HG02970 (cell line): ENCODE results near the gene ETS1.

Source experiments
- ATAC-seq: cut with Tn5 transposase; IDR thresholded peaks from one replicate; pipeline ENCODE4 v1.9.1; 2021; ENCODE audit warnings: mild to moderate bottlenecking, moderate library complexity, moderate number of reproducible peaks; ENCODE audit not compliant: unreplicated experiment, low FRiP score

Gene ETS1

DNA sequence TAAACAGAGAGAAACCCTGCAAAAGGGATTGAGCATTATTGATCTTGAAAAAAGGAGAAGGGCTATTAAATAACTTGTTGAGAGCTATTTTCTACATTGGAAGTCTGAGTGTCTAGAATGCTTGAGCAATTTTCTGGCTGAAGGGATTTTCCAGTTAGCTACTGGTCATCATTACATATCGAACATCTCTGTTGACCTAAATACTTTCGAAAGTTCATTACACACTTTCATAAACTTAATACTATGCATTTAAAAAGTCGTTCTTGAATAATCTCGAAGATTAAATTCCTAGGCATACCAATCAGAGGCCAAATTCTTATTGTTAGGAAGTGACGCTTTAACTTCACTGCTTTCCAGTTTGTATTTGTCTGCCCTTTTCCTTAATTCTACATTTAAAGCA is 13.7 kb downstream of the ETS1 start:
- no peak for ATAC-seq

DNA sequence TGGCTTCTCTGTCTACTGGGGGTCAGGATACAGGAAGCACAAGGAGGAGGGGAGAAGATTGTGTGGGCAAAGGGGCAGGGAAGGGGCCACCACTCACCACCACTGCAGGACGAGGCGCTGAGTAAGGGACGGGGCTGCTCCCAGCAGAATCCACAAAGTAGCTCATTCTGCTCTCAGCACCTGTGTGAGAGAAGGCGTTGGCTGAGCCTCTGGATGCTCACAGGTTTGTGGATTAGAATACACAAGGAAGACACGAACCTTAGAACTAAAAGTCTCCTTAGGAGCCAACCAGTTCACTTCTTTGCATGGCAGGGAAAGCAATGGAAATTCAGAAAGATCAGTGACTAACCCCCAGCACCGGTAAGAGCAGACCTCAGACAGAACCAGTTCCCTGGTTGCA is 14.4 kb downstream of the ETS1 start:
- ATAC-seq = no peak

DNA sequence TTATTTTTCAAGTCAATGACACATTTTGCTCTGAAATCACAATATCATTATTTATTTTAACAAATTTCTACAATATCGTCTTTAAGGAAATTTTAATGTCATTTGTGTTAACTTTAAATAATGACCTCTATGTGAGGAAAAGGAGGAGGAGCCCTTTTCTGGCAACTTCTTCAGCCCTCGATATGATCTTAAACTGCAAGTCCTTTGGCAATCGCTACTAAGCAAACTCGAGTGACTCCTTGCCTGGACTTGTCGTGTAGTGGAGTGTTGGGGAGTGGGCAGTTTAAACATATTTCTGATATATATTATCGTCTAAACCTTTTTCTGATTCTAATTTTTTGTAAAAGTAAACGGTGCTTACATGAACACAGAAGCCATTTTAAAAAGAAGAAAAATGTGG is 16.7 kb downstream of the ETS1 start:
- ATAC-seq = no peak

DNA sequence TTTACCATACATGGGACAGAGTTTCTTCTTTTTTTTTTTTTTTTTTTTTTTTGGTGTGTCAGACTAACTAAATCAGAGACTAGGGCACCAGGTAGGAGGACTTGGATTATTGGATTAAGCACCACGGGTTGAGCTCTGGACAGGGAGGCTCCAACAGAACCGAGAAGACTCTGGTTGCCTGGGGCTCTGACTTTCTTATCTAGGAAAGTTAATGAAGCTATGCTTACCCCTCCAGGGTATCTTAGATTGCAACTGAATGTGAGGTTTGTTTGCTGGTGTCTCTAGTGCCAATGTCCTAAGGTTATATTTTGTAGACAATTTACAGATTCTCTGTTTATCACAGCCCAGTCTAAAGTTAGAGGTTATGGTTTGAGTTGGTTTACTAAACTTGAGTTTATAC is 18.1 kb downstream of the ETS1 start:
- ATAC-seq = no peak

DNA sequence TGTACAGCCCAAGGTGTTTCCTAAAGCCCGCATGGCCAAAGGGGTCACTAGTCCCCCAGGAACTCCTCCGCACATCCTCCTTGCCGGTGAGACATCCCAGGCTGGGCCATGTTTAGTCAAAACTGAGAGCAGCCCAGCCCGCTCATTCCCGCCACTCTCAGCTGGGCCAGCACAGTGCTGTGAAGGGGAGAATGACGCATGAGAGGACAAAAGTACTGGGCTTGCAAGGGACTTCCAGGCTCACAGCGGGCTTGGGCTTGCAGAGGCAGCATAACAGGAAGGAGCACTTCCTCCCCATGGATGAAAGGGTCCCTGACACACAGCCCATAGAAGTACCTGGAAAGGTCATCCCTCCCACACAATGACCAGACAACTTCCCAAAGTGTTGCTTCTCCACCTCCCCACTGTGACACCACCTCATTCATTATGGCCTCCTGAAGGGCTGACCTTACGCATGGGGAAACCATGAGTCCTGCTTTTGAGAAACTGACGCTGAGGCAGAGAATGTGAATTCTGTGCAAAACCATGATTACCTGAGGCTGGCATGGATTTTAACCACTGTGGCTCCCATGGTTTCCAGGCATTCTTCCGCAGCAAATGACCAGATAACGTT is 19.1 kb downstream of the ETS1 start:
- ATAC-seq = no peak

DNA sequence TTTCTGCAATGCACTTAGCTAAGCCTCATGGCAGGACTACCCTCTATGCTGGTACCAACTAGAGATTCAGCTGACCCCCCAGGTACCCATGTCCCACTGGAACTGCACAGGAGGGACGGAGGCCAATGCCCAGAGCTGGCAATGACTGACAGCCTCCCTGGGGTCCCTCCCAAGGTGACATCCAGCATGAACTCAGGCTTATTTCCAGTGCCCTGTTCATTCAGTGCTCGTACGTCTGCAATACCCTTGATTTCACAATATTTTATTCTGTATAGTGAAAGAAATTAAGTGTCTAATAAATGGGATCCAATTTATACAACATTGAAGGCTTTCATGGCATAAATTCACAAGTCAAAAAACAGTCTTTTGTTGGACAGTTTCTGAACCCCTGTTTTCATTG is 20.2 kb downstream of the ETS1 start:
- ATAC-seq = no peak

DNA sequence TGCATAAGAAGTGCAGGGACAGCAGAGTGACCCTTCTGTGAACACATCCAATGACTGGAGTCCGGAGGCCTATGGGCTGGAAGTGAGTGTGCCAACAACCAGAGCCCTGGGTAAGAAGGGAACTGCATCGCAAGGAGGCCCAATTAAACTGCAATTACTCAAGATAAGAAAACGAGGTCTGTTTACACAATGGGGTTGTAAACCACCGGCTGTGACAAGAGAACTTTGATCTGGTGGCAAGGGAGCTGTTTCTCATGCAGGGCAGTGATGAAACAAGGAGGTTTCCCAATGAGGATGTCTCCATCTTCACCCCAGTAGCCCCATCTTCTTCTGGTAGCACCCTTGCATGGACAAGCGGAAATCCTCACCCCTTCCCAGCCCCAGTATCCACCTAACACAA is 21.5 kb downstream of the ETS1 start:
- no peak for ATAC-seq

DNA sequence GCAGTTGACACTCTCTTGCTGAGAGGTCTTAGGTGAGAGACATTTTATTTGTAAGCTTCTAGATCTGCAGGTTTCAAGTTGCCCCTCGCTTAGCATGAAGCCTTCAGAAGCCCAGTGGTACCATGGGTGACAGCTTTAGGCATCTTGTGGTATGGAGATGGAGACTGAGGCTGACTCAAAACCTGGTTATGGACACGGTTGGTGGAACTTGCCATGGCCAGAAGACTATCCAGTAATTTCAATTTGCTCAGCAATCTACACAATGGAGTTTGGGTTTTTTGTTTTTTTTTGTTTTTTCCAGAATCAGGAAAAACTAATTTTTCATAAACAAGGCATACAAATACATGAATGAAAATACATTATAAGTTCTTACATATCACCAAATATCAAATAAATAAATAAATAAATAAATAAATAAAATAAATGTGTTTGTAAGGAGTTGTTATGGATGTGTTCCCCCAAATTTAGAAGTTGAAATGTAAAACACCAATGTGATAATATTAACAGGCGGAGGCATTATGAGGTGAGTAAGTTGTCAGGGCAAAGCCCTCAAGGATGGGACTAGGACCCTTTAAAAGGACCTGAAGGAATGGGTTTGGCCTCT is 22.6 kb downstream of the ETS1 start:
- ATAC-seq = no peak

DNA sequence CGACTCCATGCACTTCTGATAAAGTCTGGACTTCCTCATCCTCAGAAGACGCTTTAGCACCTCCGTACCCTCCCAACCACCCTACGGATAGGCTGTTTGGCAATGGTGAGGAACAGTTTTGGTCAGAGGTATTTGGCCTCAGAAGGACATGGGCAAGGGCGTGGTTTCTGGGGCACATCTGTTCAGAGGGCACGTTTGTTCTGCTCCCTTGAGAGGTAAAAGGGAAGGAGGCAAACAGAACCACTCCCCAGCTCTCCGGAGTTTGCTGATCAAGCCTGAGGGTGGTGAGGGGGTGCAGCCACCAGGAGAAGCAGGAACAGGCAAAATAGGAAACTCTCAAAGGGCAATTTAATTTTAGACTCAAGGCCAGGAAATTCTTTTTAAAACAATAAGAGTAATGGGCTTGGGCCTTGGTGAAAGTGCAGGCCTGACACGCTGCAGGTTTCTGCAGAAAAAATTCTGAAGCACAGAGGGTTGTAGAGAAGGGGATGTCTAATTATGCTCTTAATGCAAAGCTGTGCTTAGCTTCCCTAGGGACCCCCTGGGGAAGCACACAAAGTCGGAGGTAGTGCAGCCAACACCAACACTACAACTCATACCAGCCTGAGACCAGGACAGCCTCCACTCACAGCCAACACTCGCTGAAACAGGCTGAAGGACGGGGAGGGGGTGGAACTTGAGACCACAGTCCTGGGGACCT is 23.3 kb downstream of the ETS1 start:
- ATAC-seq = no peak

DNA sequence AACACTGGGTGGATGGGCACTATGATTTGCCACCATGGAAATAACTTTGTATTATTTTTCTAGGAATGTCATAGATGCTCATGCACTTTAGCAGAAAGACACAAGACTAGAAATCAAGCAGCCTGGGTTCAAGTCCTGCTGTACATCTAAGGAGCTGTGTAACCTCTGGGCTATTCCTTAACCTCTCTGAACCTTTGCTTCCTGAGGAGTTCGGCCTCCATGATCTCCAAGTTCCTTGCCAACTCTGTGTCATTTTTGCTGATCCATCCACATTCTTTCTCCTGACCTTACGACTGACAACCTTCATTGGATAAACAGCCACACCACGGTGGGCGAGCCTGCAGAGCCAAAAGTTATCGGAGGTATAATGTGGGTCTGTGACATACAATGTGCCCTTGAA is 24.1 kb downstream of the ETS1 start:
- ATAC-seq = no peak

DNA sequence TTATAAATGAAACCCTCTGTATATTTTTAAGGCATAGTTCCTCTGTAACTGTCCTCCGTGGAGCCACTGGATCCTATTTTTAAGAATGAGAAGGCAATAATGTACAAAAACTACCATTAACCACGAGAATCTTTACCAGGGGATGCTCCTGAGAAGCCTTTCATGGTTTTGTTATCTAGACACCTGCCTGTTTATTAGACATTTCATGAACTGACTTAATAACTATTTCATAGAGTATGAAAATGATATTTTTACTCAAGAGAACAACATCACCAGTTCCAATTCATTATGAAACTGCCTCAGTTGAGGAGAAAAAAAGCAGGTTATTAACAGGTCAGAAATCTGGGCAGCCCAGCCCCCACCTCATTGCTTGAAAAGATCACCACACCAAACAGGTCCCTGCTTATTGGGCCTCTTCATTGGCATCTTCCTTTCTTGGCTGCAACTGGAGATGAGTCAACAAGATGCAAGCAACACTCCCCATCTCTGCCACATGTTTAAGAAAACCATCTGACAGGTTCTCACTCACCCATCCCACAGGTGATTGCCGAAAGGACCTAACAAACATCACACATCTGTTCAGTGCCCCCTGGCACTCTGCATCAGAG is 27.8 kb downstream of the ETS1 start:
- ATAC-seq = no peak

DNA sequence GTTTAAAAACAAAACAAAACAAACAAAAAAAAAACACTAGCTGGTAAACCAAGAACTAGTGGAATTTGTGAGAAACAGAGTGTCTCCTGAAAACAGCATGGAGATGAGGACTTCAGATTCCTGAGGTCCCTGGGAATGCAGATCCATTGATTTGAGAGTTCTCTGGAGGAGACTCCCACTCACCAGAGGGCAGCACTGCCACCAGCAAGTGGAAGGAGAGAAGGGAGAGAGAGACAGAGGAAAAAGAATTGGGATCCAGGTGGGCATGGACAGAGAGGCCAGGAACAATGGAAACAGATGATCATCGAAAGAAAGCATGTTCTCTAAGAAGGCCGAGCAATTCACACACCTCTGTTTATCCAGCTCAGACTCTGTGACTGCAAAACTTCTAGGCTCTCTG is 31.8 kb downstream of the ETS1 start:
- no peak for ATAC-seq

DNA sequence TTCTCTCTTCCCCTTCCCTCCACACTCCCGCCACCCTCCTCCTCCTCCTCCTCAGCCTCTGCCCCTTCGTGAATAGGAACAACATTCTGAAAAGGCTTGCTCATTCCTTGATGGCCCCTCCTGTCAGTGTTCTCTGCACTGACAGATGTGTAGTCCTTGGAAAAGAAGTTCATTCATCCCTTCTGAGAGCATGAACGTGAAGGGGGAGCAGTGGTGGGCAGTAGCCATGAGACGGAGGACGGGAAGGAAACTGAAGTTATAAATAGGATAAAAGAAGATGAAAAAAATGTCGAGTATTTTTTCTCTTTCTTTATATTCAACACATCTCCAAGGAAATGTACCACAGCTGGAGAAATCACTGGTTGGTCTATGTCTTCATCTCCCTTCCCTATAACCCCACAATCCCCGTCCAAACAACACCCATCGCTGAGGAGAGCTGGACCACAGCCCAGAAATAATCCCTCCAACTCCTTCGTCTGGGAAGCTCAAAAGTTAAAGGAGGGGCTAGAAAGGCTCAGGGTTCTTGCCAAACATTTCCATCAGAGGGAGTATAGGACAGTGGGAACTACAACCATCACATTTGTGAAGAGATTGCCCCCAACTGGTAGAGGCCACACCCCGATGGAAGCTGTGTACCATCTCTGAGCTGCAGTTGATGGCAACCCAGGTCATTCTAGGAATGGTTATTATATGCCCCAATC is 33.5 kb downstream of the ETS1 start:
- no peak for ATAC-seq

DNA sequence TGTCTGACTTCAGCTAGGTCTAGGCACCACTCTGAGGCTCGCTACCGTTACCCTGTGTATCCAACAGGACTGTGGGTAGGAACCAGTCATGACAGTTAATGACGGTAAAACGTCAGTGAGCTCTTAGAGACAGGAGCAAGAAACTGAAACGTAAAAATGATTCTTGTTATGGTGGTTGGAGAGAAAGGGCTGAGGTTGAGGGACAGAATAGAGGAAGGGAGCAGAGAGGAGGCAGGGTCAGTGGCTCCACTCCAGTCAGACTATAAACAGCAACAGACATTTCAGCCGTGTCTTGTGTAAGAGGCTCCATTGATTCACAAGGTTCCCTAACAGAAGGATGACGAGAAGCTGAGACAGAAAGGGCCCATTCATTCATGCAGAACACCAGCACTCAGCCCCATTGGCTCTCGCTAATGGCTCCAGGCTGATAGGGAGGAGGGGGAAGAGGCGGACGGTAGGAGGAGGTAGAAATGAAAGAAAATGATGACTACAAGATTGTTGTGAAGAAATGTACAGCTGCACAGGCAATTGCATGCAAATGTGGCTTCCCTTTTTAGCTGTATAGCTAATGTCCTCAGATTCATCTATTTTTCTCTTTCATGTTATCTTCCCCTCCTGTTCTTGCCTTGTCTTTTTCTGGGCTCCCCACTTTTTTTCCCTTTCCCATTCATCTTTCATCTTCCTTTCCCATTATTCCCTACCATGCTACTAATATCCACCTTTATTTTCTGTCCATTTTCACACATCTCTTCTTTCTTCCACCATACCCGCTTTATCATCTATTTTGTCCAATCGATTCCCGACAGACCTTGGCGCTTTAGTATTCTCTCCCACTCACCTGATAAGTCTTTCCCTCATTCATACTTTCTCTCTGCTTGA is 34.3 kb downstream of the ETS1 start:
- peak; percentile 51 for ATAC-seq

DNA sequence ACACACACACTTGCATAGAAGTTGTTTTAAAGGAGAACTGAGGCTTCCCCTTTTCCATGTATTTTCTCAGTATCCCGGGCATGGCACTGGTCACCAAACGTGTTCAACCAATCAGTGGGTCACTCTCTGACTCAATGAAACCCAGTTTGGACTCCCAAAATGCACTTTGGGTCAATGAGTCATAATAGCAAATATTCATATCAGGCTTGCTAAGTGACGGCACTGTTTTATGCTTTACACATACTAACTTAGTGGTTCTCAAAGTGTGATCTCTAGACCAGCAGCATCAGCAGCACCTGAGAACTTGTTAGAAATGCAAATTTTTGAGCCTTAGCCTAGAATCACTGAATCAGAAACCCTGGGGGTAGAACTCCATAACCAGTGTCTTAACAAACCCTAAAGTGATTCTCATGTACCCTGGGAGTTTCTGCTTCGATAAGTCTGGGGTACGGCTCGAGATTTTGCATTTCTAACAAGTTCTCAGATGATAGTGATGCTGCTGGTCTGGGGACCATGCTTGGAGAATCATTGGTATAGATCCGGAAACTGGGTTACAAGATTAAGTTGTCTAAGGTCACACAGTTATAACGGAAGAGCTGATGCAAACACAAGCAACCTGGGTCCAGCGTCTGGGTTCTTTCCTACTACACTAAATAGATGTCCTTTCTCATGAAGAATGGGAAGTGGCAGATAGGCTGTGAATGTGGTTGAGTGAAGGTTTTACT is 35.6 kb downstream of the ETS1 start:
- peak; percentile 57 for ATAC-seq

DNA sequence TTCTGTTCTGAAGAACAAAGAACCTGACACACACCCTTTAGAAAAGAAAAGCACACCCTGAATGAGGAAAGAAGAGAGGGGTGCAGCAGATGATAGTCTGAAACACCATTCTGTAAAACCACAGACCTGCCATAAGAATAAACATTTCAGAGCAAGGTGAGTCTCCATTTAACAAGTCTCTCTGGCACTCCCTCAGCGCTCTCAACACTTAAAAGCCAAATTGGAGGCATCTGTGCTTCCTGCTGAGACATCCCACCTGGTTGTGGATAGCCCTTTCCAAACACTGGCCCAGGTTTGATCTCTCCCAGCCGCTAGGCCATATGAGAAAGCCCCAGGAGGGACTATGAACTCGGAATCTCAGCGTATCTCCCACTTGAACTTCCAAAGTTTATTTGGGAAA is 36.3 kb downstream of the ETS1 start:
- ATAC-seq = no peak

DNA sequence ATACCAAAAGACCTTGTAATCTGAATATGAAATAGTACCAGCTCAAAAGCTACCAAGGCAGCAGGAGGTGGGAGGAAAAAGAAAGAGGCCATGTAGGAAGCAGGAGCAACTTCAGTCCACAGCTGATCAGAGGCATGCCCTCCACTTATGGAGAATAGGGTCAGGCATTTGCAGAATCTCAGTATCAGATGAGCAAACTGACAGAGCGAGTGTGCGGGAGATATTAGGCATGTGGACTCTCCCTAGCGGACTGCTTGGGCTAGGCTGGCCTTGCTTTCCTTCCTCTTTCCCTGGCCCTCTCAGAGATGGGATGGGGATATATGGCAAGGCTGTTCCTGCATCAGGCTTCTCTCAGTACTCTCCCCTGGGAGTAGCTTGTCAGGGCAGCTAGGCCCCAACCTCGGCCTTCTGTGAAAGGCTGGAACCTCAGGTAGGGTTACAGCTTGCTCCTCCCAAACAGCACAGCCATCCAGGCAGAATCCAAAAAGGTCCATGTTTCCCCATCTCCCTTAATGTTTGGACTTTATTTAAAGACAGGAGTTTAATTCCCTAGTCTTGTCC is 37.0 kb downstream of the ETS1 start:
- ATAC-seq = no peak

DNA sequence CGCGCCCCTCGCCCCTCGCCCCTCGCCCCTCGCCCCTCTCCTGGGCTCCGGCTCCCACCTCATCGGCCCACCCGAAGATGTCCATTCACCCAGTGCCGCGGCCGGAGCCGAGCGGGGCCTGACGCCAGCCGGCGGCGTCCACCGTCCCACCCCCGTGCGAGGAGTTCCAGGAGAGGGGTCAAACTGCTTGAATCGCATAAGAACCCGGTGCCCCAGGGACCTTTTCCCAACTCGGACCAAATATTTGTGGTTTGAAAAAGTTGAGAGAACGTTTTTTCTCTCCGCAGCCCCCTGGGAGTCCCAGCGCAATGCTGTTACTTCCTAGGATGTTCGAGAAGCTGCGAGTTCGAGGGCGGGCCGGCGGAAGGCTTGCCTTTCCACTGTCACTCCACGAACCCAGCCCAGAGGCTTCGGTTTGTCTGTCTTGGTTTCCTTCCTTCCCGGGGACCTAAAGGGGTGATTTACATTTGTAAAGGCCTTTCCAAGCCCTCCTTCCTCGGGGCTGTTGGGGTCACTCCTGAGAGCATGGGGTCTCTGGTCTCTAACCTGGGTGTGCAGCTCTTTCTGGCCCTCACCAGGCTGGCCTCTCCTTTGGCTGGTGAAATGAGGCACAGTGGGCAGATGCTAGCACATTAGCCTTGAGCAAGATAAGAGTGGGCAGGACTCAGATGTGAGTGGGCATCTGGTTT is 38.0 kb downstream of the ETS1 start:
- no peak for ATAC-seq
